SH-SY5Y (cell line): ENCODE measurements around the gene YWHAQ.

Experiments
- GATA2 ChIP-seq: IDR thresholded peaks from 2 replicates; pipeline ENCODE4 v1.6.1; 2011; ENCODE audit warnings: mild to moderate bottlenecking, low read depth, low read length
- GATA3 ChIP-seq: IDR thresholded peaks from 2 replicates; pipeline ENCODE4 v1.6.1; 2011; ENCODE audit warnings: low read depth, mild to moderate bottlenecking, low read length, moderate library complexity

YWHAQ gene

DNA sequence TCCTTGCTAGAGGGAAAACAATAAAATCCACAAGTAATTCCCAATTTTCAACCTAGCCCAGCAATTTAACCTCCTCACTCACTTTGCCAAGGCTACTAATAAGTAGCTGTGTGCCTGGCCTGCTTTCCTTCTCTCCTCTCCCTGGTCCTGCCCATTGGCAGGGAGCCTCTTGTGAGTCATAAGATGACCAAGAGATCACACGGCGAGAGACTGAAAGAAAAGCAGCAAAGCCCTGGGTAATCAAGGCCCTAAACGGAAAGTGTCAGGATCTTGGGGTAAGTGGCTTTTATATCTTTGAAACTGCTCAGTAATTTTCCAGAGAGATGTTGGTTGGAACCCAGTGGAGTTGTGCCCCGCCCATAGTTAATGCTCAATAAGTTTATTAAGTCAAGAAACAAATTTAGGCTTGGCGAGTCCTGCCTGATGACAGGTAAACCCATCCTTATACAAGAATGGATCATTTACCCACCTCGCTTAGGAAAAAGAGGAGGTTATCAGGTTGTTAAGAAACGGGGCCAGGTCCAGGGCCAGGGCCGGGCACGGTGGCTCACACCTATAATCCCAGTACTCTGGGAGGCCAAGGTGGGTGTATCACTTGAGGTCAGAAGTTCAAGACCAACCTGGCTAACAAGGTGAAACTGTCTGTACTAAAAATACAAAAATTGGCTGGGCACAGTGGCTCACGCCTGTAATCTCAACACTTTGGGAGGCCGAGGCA, 65.2 kb downstream of the YWHAQ start:
- TF ChIP-seq GATA2: no peak
- TF ChIP-seq GATA3: no peak

DNA sequence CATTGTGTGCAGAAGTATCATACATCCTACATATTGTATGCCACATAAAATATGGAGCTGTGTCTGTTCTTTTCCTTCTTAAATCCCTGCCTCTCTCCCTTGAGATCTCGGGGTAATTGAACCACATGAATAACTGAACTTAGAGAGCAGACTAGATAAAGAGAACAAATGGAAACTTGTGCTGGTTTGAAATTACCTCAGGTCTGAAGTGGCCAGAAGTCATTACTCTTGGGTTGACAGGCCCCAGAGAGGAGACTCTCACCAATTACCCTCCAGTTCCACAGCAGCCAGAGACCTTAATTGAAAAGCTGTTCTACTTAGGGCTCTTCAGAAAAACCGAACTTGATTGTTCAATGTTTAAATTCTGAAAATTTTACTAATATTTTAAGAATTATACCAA, 70.2 kb downstream of the YWHAQ start:
- TF ChIP-seq GATA3 (no peak), GATA2 (no peak)

DNA sequence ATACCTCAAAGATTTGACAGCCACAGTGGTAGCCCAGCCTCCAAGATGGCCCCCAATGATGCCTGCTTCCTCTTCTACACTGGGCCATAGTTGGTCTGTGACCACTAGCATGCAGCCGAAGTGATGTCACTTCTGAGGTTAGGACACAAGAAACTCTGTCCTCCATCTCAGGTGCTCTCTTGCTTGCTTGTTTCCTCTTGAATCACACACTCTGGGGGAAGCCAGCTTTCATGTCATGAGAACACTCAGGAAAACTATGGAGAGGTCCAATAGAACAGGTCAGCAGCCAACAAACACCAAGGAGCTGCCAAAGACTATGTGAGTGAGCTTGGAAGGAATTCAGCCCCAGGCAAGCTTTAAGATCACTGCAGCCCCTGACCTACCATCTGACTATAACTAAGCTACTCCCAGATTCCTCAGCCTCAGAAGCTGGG, 71.8 kb downstream of the YWHAQ start:
- TF ChIP-seq GATA2 (no peak), GATA3 (no peak)

DNA sequence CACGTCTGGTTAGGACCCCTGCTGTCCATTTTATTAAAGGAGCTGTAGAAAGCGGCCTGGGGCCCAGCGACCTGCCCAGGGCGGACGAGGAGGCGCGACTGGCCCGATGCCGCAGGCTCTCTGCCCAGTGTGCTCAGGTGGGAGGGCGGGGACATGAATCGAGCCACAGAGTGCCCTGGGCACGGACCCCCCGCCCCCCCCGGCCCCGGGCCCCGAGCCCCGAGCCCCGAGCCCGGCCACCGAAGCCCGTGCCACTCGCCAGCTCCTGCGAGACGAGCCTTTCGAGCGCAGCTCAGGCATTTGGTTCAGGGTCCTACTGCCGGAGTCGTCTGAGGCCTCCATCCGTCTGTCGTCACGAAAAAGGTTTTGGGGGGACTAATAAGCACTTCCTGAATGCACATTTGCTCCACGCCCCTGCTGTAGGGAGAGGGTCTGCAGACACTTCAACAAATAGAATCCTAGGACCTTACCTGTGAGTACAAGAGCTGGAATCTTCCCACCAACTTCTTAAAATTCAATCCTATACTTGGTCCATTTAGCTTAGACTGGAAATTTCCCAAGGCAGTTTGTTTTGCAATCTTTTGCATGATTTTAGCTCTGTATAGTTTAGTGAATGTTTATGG, 74.6 kb downstream of the YWHAQ start:
- TF ChIP-seq GATA2 (no peak), GATA3 (no peak)

DNA sequence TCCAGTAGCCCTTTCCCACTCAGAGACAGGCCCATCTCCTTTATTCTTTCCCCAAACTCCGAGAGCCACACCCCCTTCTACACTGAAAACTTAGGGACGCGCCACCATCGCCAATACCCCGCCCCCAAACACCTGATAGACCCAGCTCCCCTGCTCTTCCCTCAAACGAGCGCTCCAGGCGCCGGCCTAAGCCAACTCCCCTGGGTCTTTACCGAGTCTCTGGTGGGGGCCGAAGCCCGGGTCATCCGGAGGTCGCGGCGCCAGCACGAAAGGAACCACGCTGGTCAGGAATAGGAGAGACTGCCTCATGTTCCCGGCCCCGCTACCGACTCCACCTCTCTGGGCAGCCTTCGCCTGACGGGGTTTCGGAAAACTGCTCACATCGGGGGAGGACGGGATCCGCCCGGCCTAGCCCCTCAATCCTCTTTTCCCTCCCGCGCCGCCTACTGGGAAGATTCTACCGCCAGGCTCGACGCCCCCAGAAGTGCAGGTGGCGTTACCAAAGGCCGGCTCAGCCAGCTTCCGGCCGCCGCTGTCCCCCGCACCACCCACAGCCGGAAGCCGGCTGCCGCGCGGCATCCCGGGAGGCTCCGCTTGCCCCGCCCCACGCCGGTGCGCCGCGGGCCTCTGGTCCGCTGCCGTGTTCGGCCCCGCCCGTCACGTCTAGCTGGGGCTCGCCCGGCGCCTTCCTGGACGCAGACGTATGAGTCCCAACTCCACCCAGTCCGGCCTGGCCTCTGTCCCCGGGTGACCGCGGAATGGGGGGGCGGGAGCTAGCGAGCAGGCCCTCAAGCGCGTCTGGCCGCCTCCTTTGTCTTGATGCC, 75.3 kb downstream of the YWHAQ start, which contains the start of gene ADAM17:
Gene ADAM17, minus strand, starts transcription at position 534 of the 824 bp plus-strand sequence. Its CDS starts 225 bp downstream, at position 309.
- TF ChIP-seq GATA3 (no peak), GATA2 (no peak)

DNA sequence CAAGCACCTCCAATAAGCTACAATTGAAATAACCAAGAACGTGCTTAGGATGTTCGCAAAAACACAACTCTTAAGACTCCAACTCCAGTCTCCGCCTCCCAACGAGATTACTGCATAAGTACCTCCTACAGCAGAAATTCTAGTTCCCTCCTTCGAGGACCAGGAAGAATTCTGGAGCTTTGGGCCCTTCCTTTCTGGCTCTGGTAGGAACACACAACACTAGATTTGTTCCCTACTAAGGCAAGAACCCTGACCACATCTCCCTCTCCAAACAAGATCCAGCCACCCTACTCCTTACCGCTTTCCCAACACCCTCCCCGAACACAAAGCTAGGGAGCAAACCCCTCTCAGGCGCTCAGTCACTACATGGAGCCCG, 75.9 kb downstream of the YWHAQ start:
- TF ChIP-seq GATA3 (no peak), GATA2 (no peak)

DNA sequence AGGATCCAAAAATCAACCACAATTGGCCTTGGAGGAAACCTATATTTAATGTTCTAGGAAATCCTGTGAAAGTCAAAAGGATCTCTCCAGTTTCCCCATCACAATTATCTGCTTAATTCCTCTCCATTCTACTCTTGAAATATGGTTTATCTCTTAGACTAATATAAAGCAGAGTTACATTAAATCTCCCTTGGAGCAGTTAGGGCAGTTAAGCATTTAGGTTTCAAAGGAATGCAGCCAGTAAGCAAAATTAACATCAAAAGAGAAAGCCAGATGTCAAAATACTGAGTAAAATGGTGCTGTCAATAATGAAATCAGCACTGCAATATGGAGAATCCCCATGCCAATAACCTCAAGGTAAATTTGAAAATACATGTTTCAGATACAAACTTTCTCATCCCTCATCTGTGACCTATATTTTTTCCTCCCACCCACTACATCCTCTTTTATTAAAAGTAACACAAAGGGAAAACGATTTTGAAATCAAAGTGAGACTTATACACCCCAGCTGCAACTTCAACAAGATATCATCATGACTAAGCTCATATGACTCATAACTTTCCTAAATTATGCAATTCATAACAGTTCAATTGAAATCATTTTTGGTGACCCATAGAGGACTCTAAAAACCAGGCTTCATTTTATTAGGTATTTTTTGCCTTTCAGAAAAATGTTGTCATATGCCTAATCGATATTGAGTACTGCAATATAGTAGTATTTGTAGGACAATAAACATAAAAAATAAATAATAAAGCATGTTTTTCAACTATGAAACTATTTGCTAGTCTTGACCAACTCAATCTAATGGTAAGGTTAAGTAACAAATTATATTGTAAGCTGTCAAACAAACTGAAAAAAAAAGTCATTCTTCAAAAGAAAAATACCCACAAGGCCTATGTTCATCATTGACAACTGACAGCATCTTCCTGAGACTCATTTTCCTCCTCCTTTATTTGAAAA, 78.3 kb downstream of the YWHAQ start:
- TF ChIP-seq GATA2 (no peak), GATA3 (no peak)

DNA sequence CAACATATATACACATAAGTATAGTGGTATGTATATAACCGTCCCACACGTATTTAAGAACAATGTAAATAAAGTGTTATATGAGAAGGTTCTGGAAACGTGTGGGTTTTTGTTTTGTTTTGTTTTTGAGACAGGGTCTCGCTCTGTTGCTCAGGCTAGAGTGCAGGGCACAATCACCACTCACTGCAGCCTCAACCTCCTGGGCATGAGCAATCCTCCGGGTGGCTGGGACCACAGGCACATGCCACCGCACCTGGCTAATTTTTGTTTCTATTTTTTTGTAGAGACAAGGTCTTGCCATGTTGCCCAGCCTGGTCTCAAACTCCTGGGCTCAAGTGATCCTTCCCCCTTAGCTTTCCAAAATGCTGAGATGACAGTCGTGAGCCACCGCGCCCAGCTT, 81.4 kb downstream of the YWHAQ start:
- no peak for TF ChIP-seq GATA2
- no peak for TF ChIP-seq GATA3

DNA sequence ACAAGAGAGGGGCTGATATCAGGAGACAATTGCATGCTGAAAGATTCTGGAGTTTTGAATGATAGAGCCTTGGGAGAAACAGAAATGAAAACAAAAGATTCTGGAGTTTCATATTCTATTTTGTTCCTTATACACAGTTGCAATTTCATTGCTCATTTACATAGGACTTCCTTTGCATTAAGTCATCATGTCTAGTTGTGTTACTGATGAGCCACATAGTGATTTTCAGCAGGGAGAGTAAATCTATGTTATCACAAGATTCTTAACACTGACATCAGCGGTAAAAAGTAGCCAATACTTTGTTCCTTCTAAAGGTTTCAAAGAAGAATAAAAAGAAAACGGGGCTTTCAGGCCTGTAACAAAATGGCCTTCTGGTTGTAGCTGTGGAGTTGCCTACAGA, 82.3 kb downstream of the YWHAQ start:
- TF ChIP-seq GATA2: no peak
- TF ChIP-seq GATA3: no peak

DNA sequence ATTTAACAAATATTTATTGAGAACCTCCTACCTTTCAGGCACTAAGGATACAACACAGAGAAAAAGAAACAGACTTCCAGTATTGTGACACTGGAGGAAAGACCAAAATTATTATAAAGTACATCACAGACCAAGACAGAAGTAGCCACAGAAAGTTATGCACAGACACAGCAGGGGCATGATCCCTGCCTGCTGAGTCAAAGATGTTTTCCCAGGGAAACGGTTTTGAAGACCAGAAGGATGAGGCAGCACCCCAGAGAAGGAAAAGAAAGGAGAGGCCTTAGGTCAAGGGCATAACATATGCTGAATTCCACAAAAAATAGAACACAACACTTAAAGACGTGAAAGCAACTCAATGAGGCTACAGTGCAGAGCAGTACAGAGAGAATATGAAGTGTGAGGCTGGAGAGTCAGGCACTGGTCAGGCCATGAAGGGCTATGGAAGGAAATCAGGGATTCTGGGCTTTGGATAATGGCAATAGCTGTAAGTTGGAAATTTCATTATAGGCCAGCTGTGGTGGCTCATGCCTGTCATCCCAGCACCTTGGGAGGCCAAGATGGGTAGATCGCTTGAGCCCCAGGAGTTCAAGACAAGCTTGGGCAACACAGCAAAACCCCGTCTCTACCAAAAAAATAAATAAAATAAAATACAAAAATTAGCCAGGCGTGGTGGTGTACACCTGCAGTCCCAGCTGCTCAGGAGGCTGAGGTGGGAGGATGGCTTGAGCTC, 83.4 kb downstream of the YWHAQ start:
- TF ChIP-seq GATA2: no peak

DNA sequence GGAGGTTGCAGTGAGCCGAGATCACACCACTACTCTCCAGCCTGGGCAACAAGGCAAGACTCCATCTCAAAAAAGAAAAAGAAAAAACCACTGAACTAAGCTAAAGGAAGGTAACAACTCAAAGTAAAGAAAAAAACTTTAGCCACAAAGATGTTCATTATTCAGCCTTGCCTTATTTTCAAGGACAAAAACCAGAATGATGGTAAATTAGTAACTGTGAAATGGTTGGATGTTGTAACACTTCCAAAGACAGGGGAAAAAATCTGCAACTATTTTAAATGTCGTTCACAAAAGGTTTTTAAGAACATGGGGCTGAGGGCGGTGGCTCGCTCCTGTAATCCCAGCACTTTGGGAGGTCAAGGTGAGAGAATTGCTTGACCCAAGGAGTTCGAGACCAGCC, 85.3 kb downstream of the YWHAQ start:
- TF ChIP-seq GATA3 (no peak), GATA2 (no peak)

DNA sequence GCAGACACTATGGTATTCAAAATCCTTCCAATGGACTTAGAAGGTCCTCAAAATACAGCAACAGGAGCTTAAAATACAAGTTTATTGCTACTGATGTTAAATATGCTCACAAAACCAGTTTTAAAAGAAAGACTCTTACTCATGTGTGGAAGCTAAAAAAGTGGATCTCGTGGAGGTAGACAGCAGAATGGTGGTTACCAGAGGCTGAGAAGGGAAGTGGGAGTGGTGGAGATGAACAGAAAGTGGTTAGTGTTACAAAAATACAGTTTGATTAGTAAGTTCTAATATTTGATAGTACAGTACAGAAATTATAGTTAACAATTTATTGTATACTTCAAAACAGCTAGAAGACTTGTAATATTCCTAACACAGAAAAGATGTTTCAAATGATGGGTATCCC, 87.2 kb downstream of the YWHAQ start:
- no peak for TF ChIP-seq GATA3
- no peak for TF ChIP-seq GATA2

DNA sequence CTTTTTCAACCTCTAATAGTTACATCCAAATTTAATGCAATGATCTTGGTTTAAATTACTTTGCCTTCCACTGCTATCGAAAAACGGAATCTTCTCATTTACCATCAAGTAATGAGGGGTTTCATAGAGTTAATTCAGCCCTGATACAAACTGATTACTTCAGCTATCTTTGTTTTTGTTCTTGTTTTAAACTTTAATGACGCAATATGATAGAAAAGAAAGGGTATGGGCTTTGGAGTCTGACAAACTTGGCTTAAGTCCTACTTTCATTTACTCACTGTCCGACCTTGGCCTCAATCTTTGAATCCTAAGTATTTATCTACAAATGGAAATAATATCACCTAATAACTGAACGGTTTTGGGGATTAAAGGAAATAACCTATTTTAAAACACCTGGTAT, 91.3 kb downstream of the YWHAQ start:
- TF ChIP-seq GATA3: no peak
- TF ChIP-seq GATA2: no peak

DNA sequence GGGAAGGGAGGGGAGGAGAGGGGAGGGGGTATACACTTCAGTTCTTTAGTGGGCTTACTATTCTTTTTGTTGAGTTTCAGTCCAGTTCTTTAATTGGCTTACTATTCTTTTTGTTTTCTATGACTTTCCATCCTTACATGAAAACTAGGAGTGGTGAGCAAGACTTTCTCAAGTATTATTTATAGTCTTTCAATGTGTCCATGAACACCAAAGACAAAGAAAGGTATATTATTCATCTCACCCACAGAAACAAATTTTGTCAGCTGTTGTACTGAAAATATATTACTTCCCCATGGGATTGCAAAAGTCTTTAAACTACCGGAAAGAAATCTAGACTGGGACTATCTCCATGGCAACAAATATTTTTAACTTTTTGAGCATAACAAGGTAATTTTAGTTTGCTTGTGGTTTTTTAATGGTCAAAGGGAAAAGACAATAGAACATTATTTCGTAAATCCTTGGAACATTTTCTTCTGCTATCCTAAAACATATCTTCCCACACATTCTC, 92.7 kb downstream of the YWHAQ start:
- TF ChIP-seq GATA2: no peak
- TF ChIP-seq GATA3: no peak
